Chondrocyte (in vitro differentiated cells): ENCODE measurements around the gene LTBP2. TPM values are rescaled to one million over a fixed set of nuclear protein-coding genes. Genes with fewer than 3 reads are reported as not detected.
A peak's percentile ranks its signal among the peaks of the same experiment; 100 is the strongest.

Experiments used
- DNase-seq: peaks from one replicate; pipeline ENCODE4 v3.0.0; 2021; ENCODE audit warnings: mixed read lengths, low spot score
- H3K27ac Mint-ChIP-seq: one replicate; pipeline ENCODE4 v1.8.0; 2021; ENCODE audit warnings: mild to moderate bottlenecking, moderate library complexity, mixed read lengths; ENCODE audit not compliant: unreplicated experiment
- H3K27me3 Mint-ChIP-seq: 2 replicates; pipeline ENCODE4 v1.8.0; 2021; ENCODE audit warnings: low read depth, mixed read lengths
- H3K36me3 Mint-ChIP-seq: 2 replicates; pipeline ENCODE4 v1.8.0; 2021; ENCODE audit warnings: low read depth, mixed read lengths
- H3K4me1 Mint-ChIP-seq: 2 replicates; pipeline ENCODE4 v1.8.0; 2021; ENCODE audit warnings: low read depth, mild to moderate bottlenecking, mixed read lengths
- H3K4me3 Mint-ChIP-seq: one replicate; pipeline ENCODE4 v1.8.0; 2021; ENCODE audit warnings: mild to moderate bottlenecking, moderate library complexity, mixed read lengths; ENCODE audit not compliant: unreplicated experiment
- H3K9me3 Mint-ChIP-seq: 2 replicates; pipeline ENCODE4 v1.8.0; 2021; ENCODE audit warnings: low read depth, mixed read lengths
- total RNA-seq: library from RNA; stranded (reverse); gene quantifications from 3 replicates; pipeline ENCODE4 v1.2.1, GENCODE V29; 2021
- TF ChIP-seq, protein P1 (sequence below): fragments of 200-600 bp; sonication (generic); IDR thresholded peaks from 2 replicates; pipeline ENCODE4 v1.5.0; 2021; ENCODE audit warnings: antibody characterized with exemption, mild to moderate bottlenecking, moderate library complexity

Gene LTBP2
- total RNA-seq, 1 donor from 2014 or later = 215 TPM

DNA sequence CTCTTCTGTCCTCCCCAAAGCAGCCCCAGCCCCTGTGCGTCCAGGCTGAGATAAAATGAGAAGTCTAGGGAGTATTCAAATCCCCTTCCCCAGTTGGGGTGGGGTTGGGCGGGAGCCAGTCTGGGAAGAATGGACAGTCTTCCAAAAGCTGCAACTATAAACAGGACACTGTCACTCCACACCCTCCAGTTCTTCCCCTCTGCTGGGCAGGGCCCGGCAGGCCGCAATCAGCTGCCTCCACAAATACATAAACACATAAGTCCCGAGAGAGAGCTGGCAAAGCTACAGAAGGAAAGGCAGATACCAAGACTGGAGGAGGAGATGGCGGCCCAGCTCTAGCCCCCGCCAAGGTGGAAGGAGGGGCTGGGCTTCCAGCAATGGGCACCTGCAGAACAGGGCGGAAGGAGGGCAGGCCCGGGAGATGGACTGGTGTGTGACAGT lies 12.7 kb downstream of the LTBP2 start:
- Mint-ChIP-seq H3K9me3 (no peaks in the 10 kb centered on the region), H3K4me3 (no peak overlapping the region), H3K36me3 (peaks cover 20% of the 10 kb centered on the region), H3K27me3 (no peaks in the 10 kb centered on the region), H3K27ac (peak overlapping the region; percentile 65), H3K4me1 (peaks cover 48% of the 10 kb centered on the region)
- TF ChIP-seq, protein P1, sequence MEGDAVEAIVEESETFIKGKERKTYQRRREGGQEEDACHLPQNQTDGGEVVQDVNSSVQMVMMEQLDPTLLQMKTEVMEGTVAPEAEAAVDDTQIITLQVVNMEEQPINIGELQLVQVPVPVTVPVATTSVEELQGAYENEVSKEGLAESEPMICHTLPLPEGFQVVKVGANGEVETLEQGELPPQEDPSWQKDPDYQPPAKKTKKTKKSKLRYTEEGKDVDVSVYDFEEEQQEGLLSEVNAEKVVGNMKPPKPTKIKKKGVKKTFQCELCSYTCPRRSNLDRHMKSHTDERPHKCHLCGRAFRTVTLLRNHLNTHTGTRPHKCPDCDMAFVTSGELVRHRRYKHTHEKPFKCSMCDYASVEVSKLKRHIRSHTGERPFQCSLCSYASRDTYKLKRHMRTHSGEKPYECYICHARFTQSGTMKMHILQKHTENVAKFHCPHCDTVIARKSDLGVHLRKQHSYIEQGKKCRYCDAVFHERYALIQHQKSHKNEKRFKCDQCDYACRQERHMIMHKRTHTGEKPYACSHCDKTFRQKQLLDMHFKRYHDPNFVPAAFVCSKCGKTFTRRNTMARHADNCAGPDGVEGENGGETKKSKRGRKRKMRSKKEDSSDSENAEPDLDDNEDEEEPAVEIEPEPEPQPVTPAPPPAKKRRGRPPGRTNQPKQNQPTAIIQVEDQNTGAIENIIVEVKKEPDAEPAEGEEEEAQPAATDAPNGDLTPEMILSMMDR = no peak
- DNase-seq = no peak

DNA sequence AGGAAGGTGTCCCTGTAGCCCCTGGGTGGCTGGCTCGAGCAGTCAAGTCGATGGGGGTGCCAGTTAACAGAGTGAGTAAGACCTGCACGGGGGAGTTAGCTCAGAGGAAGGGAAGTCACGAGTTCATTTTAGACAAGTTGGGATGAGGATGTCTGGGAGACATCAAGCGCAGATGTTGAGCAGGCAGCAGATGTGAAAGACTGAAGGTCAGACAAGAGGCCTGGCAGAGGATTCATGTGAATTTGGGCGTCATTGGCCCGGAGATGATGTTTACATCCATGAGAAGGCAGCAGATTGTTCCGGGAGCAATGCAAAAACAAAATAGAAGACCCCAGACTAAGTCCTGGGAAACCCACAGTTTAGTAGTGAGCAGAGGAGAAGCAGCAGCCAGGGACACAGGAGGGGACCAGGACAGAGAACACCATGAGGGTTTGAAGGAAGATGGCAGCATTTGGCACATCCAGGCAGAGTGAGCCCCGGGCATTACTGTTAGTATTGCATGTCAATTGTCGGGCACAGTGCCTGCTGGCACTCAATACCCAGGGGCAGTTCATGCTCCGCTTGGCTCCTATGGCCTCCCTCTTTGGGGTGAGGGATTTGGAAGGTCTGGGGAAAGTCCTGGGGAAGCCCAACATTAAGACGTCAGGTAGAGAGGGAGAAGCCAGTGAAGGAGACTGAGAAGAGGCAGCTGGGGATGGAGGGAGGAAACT lies 15.1 kb downstream of the LTBP2 start:
- no peak for DNase-seq

DNA sequence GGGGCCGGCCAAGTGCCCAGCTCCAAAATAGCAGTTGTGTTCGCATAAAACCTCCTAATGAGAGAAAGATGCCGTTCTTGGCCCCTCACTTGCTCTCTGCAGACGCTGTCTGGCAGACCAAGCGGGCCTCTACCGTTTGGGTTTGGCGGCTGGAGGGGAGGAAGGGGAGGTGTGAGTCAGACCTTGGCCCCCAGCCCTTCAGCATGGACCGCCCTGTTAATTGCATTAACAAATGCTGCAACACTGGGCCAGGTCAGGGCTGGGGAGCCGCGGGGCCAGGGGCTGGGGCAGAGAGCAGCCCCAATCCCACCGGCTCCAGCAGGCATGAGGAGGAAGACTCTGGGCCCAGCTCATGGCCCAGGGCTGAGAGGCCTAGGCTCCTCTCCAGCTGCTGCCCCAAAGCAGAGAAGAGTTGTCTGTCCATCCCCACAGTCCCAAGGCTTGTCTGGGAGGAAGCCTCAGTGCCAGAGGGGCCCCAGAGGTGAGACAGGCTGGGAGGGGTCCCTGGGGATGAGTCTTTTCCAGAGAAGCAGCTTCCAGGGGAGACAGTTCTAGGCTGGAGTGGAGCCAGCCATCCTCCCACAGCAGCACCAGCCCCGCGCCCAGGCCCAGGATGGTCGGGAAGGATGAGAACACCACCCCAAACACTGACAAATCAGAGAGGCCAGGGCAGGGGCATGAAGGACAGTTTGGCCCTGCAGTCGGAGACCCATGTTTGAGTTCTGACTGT lies 16.9 kb downstream of the LTBP2 start:
- peak overlapping the region; percentile 86 for H3K27ac Mint-ChIP-seq
- TF ChIP-seq, protein P1 = no peak
- no peak overlapping the region for H3K4me3 Mint-ChIP-seq
- DNase-seq = no peak
- H3K4me1 Mint-ChIP-seq = peaks cover 78% of the 10 kb centered on the region
- H3K36me3 Mint-ChIP-seq = peaks cover 8% of the 10 kb centered on the region
- no peaks in the 10 kb centered on the region for H3K27me3 Mint-ChIP-seq
- no peaks in the 10 kb centered on the region for H3K9me3 Mint-ChIP-seq

More for the DNA sequence above, 15.1 kb downstream of the LTBP2 start:
- no peak overlapping the region for H3K4me3 Mint-ChIP-seq
- peaks cover 73% of the 10 kb centered on the region for H3K4me1 Mint-ChIP-seq
- H3K36me3 Mint-ChIP-seq = peaks cover 13% of the 10 kb centered on the region
- H3K27me3 Mint-ChIP-seq = no peaks in the 10 kb centered on the region
- TF ChIP-seq, protein P1 = no peak
- H3K27ac Mint-ChIP-seq = peak overlapping the region; percentile 50
- no peaks in the 10 kb centered on the region for H3K9me3 Mint-ChIP-seq

GRCh38 chr14:74594606-74595005 lies 17.4 kb downstream of the LTBP2 start:
- peaks cover 78% of the 10 kb centered on the region for H3K4me1 Mint-ChIP-seq
- DNase-seq = no peak
- H3K27ac Mint-ChIP-seq = peak overlapping the region; percentile 86
- H3K36me3 Mint-ChIP-seq = peaks cover 11% of the 10 kb centered on the region
- no peaks in the 10 kb centered on the region for H3K27me3 Mint-ChIP-seq
- TF ChIP-seq, protein P1 = no peak
- H3K9me3 Mint-ChIP-seq = no peaks in the 10 kb centered on the region
- H3K4me3 Mint-ChIP-seq = peak overlapping the region; percentile 4

DNA sequence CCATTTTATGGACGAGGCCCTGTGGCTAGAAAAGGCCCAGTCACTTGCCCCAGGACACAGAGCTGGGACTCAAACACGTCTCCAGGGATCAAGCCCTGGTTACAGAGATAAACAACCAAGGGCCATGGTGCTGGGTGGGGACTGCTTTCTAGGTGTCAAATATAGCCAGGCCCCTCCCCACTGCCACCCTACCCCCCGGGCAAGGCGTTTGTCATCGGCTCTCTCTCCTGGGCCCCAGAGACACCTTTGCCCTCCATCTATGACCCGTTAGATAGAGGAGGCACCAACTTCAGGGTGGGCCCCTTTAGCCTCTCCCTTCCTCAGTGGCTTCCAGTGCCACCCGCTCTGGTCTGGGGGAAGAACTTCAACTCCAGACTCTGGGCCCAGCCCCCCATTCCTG lies 18.0 kb downstream of the LTBP2 start:
- Mint-ChIP-seq H3K4me1 (peaks cover 74% of the 10 kb centered on the region), H3K9me3 (no peaks in the 10 kb centered on the region), H3K27ac (peak overlapping the region; percentile 86), H3K4me3 (no peak overlapping the region), H3K27me3 (no peaks in the 10 kb centered on the region), H3K36me3 (peaks cover 11% of the 10 kb centered on the region)
- TF ChIP-seq, protein P1 = no peak
- DNase-seq = no peak
